GM21447 (cell line): ENCODE results near the gene URM1.
A peak's percentile ranks its signal among the peaks of the same experiment; 100 is the strongest.
"Not testable (repeated sequence)": the region's sequence is repeated elsewhere in the genome, so short reads cannot be mapped to it uniquely, and the experiment has no call there.

Source experiments
- ATAC-seq: cut with Tn5 transposase; IDR thresholded peaks from one replicate; pipeline ENCODE4 v1.9.1; 2021; ENCODE audit not compliant: unreplicated experiment

Gene URM1

DNA sequence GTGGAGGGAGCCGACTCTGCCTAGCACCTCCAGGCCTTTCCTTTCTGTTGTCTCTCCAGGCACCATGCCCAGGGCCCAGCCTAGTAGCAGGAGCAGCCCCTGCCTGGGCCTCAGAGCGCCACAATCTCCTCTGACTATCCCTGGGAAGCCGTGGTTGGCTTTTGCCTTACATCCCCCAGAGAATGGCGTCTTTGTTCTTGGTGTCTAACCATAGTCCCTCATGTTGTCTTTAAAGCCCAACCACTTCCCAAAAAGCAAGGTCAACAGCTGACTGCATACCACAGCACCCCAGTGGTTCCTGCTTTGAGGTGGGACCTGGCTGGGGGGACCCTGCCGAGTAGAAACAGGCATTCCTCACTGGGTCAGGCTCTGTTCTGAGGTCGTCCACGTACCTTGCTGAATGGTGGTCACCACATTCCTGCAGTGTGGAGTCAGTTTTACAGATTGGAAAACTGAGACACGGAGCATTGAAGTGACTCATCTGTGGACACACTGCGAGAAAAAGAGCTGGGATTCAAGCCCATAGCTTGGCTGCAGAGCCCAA is 35.7 kb downstream of the URM1 start:
- ATAC-seq: no peak

DNA sequence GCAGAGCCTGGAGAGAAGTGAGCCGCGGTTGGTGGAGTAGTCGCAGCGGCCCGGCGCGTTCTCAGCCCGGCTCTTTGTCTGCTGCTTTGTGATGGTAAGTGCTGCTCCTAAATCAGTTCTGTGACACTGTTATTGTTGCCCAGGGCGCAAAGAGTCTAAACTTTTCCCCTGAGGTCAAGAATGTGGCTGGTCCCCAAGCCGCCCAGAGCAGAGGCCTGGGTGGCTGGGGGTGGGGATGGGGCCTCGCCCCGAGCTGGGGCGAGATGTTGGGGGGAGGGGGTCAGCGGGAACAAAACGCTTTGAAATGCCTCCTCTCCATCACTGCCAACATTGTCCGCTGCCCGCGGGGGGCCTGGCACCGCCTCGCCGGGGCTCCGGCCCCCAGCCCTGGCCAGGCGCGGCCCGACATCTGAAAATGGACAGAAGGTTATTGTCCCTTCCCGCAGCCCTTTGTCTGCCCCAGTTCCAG is 37.8 kb downstream of the URM1 start:
- ATAC-seq: no peak

DNA sequence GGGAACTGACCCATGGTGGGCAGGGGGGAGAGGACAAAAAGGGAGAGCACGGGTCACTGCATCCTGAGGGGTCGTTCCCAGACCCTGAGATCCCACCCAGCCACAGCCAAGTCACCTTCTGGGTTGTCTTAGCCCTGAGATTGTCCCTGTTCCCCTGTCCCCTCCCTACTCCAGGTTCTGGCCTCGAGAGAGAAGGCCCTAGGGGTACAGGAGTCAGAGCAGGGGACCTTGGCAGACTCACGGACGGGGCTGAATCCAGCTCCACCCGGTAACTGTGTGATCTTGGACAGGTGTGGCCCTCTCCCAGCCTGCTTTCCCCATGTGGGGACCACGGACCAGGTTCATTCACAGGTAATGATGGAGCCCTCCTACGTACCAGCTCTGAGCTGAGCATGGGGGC is 38.3 kb downstream of the URM1 start:
- ATAC-seq: no peak

DNA sequence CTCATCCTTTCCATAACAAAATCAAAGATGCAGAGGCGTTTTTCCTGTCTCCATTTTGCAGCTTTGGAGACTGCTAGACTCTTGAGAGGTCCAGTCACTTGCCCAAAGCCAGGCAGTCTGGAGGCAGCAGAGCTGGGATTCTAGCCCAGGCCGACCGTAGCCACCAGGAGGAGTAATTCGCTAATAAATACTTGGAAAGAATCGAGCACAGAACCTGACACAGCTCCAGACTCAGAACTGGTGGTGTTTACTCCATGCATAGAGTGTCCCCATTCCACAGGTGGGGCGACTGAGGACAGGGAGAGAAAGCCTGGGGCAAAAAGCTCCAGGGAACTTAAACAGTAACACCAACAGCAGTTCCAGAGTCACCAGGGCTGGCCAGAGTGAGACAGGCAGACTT is 38.8 kb downstream of the URM1 start:
- no peak for ATAC-seq

DNA sequence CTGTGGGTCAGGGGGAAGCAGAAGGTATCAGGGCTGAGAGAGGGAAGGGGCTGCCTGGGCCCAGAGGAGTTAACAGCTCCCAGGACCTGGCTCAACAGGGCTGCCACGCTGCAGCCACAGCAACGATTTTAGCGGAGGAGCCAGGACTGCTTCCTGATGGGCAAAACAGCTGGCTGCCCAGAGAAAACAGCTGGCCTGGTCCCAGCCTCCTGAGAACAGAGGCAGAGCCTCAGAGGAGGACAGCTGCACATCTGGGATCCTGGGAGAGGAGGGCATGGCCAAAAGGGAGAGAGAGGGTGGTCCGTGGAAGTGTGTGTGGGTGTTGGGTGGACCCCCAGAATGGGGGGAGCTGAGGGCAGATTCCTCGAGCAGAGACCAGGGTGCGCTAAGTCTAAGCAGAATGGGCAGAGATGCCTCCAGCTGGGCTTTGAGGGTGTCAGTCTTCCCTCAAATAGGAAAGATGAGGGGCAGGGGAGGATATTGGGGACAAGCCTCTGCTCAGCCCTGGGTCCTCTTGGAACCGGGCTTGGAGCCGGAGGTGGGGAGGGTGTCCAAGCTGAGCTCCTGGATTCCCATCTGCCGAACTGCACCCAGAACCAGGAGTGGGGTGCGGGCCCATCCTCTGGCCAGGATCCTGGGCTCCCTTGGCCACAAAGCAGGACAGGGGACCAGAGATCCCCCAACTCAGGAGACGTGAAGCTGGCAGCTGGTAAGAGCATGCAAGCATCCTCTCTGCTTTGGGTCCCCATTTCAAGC is 40.4 kb downstream of the URM1 start:
- ATAC-seq: no peak

DNA sequence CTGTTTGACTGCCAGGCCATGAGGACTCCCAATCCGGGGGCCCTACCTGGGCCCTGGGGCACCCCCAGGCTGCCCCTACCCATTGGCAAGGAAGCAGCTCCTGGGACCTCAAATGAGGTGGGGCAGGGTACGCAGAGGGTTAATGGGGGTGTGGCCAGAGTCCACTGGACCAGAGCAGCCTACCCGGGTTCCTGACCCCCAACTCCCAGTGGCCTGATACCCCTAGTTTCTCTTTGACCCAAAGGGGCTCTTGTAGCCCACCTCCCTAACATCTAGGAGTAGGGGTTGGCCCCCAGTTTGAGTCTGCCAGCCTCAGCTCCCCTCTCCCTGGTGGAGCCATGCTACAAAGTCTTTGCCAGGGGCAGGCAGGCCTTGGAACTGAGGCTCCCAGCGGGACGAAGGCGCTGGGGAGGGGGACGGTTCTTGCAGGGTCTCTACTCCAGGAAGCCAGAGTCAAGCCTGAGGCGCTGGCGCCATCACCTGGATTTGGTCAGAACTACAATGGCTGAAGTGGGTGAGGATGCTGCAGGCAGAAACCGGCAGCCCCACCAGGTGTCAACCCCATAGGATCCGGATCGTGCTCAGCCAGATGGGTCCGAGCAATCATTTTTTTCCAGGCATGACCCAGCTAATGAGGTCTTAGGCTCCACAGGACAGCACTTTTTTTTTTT is 41.1 kb downstream of the URM1 start:
- no peak for ATAC-seq

DNA sequence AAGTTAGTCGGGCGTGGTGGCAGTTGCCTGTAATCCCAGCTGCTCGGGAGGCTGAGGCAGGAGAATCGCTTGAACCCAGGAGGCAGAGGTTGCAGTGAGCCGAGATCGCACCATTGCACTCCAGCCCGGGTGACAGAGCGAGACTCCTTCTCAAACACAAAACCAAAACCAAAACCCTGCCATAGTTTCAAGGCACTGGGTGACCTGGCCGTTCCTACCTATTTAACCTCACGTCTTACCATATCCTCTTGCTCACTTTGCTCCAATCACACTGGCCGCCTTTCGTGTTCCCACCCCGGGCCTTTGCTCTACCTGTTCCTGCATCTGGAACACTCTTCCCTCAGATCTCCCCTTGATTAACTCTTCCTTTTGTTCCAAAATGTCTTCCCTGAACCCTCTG is 42.6 kb downstream of the URM1 start:
- not testable (repeated sequence) for ATAC-seq

DNA sequence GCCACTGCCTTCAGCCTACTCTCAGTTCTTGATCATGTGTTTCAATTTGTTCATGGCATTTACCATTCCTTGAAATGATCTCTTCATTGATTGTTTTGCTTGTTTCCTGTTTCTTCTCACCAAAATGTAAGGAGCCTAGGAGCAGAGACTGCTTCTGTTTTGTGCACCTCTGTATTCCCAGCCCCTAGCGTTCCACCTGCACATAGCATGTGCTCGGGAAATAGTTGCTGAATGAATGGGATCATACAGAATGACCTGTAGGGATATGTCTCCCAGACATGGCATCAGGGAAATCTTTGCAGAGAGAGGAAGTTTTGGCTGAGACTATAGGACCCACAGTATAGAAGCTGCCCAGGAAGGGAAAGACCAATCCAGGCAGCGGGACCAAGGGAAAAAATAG is 43.3 kb downstream of the URM1 start:
- no peak for ATAC-seq

DNA sequence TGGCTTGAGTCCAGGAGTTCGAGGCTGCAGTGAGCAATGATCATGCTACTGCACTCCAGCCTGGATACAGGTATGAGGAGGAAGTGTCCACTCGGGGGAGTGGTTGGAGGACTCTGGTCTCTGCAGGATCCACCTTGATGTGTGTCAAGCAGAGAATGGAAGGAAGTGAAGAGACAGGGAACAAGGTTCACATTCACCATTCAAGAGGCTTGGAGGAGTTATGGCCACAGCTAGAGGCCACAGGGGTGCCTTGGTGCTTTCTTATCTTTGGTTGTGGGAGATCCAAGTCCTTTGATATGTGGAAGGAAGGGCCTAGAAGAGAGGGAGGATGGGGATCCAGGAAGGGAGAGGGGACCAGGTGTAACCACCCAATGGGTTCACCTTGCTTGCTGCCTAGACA is 44.1 kb downstream of the URM1 start:
- no peak for ATAC-seq

DNA sequence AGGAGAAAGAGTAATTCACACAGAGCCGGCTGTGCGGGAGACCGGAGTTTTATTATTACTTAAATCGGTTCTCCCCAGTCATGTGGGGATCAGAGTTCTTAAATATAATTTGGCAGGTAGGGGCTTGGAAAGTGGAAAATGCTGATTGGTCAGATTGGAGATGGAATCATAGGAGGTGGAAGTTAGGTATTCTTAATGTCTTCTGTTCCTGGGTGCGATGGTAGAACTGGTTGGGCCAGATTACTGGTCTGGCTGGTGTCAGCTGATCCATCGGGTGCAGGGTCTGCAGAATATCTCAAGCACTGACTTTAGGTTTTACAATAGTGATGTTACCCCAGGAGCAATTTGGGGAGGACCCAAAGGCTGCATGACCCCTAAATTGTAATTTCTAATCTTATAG is 44.8 kb downstream of the URM1 start:
- ATAC-seq: no peak

DNA sequence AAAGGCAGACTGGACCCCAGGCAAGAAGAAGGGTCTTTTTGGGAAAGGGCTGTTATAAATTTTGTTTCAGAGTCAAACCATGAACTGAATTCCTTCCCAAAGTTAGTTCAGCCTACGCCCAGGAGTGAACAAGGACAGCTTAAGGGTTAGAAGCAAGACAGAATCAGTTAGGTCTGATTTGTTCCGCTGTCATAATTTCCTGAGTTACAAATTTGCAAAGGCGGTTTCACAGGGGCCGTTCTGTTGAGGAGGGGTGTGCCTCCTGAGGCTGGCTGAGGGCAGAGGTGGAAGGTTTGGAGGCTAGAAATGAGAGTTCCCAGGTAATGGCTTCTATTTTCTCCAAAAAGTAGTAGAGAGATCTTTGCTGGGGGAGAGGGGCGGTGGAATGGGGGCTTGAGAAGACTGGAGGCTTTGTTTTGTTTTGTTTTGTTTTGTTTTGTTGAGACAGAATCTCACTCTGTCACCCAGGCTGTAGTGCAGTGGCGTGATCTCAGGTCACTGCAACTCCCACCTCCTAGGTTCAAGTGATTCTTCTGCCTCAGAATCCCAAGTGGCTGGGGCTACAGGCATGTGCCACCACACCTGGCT is 45.4 kb downstream of the URM1 start:
- ATAC-seq: no peak

DNA sequence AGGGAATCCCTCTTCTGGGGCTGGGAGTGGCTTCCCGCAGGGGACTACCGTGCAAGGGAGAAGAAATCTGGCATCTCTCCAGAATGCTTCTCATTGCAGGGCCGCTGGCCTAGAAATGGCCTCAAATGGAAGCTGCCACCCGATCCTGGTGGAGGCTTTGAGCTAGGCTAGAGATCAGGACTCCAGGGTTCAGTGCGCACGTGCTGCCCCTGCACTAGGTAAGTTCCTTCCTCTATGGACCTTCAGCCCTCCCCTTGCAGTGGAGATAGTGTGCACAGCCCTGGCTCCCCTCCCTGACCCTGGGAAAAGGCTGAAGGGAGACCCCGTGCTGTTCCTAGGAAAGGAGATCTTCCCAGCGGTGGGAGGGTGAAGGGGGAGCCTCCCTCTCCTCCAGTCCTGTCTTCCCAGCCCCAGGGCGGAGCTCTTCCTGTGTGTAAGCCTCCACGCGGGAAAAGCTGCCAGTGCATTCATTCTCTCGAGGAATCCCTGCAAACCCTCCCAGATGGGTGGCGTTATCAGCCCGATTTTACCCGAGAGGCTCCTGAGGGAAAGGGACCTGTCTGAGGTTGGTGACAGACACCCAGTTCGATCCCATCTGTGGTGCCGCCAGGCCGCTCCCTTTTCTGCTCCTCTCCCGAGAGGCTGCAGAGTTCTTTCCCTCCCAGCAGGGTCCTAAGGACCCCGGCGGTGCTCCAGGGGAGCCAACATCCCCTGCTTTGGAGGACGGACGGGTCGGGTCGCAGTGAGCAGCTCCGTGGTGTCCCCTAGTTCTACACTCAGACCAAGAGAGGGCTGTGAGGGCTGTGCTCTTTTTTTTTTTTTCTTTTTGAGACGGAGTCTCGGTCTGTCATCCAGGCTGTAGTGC is 48.1 kb downstream of the URM1 start:
- no peak for ATAC-seq

DNA sequence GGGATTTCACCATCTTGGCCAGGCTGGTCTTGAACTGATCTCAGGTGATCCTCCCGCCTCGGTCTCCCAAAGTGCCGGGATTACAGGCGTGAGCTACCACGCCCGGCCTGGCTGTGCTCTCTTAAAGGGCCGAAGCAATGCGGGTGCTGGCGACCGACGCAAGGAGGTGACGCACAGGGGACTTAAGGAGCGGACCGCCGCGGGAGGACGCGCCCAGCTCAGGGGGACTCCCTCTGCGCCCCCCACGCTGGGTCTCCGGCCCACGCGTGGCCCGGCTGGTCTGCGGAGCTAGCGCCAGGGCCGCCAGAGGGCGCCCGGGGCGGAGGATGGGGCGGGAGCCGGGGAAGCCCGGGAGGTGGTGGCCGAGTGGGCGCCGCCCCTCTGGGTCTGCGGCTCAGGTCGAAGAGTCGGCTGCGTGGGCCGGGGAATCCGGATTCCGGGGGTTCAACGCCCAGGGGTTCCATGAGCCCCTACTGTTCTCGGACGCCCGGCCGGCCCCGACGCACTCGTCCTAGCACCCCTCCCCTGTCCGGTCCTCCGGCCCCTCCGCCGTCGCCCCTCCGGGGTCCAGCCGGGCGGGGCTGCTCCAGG is 49.0 kb downstream of the URM1 start:
- ATAC-seq: peak; percentile 79

DNA sequence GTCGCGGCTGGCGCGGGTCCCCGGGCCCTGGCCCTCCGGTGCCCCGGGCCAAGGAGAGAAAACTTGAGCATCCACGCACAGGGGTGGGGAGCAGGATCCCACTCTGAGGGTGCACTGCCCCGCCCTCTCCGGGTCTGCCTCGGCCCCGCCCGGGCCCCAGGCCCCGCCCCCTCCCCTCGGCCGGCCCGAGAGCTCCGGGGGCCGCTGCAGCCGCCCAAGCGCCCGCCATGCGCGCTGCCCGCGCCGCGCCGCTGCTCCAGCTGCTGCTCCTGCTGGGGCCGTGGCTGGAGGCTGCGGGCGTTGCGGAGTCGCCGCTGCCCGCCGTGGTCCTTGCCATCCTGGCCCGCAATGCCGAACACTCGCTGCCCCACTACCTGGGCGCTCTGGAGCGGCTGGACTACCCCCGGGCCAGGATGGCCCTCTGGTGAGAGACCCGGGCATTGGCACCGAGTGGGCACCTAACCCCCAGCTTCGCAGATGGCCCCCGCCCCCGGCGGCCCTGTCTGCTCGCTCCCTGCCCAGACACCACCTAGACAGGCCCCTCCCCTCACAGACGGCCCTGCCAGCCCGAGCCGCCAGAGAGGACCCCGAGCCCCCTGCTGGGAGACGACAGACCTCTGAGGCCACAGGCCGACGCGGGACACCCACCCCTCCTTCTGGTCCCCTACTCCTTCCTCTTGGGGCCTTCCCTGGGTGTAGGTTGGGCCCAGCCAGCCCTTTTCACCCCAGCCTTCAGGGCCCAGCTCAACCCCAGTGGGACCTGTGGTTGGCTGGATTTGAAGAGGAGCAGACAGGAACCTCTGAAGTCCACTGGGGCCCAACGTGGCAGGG is 49.7 kb downstream of the URM1 start, which contains the start of gene CERCAM:
Gene CERCAM, plus strand, starts transcription at position 207 of the 831 bp plus-strand sequence. Its CDS starts 21 bp downstream, at position 228.
- peak; percentile 73 for ATAC-seq

DNA sequence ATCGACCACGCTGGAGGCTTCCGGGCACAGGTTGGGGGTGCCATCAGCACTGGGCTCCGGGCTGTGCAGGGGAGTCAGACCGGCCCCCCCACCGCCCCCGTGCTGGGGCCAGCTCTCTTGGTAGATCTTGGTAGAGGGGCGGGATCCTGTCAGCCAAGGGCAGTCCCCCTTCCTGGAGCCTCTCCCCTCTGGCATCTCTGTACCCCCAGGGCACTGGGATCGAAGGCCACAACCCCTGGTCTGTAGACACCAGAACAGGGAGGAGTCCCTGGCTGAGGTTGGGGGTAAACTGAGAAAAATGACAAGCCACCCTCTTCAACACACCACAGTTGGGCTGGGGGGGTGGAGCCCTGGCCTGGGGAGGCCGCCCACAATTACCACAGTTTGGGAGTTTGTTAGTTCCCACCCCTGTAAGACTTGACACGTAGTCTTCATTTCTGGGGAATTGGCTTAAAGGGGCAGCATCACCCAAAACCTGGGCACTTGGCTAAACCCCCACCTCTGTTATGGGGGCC is 50.4 kb downstream of the URM1 start:
- ATAC-seq: no peak

DNA sequence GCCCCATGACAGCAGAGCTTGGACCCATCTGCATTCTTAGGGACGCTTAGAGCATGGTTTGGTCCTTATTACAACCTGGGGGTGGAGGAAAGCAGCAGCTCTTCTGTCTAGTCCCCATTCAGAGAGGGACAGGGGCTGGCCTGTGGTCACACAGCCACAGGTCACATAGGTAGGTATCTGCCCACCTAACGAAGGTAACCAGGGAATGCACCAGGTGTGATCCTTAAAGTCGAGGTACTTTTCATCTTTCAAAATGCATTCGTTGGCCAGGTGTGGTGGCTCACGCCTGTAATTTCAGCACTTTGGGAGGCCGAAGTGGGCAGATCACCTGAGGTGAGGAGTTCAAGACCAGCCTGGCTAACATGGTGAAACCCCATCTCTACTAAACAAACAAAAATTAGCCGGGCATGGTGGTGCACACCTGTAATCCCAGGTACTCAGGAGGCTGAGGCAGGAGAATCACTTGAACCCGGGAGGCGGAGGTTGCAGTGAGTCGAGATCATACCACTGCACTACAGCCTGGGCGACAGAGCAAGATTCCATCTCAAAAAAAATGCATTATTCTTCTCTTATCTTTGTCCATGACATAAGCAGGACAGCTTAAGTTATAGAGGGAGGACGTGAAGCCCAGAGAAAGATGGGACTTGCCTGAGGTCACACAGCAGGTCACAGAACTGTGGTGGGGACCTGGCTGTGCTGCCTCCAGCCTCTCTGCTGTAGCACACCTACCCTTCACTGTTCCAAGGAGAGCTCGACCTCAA is 51.0 kb downstream of the URM1 start:
- ATAC-seq: not testable (repeated sequence)

DNA sequence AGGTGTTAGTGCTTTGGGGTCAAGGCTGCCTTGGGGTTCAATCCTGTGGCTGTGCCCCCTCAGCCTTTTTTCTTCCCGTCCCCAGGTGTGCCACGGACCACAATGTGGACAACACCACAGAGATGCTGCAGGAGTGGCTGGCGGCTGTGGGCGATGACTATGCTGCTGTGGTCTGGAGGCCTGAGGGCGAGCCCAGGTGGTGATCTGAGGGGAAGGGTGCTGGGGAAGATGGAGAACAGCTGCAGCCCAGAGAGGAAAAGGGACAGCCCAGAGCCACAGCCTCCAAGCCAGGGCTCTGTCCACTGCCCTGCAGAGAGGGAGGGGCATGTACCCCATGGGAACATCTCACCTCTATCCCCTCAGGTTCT is 51.6 kb downstream of the URM1 start:
- ATAC-seq: no peak

DNA sequence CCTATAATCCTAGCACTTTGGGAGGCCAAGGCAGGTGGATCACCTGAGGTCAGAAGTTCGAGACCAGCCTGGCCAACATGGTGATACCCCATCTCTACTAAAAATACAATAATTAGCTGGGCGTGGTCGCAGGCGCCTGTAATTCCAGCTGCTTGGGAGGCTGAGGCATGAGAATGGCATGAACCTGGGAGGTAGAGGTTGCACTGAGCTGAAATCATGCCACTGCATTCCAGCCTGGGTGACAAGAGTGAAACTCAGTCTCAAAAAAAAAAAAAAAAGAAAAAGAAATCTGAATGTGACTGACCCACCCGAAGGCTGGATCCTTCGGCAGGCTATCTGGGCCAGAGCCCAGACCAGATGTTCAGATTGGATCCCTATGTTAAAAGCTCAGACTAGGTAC is 52.2 kb downstream of the URM1 start:
- not testable (repeated sequence) for ATAC-seq
